SK-N-SH treated with all-trans-retinoic acid at 6 μM for 48 hours (cell line): ENCODE data around the gene LILRB5.
"Not testable (repeated sequence)": the region's sequence is repeated elsewhere in the genome, so short reads cannot be mapped to it uniquely, and the experiment has no call there.

Experiments
- ATAC-seq: fragments of 200-7000 bp; cut with Tn5 transposase; 3 replicates; pipeline ENCODE4 v1.9.1; 2020; ENCODE audit warnings: mild to moderate bottlenecking, moderate library complexity
- ARNTL ChIP-seq: fragments of 450-650 bp; formaldehyde crosslinking; IDR thresholded peaks from 2 replicates; pipeline ENCODE4 v1.5.0; 2020; ENCODE audit warnings: low read depth, mild to moderate bottlenecking, moderate library complexity, borderline replicate concordance
- BACH2 ChIP-seq: fragments of 250-450 bp; sonication (Bioruptor Pico); IDR thresholded peaks from 2 replicates; pipeline ENCODE4 v1.9.0; 2021; ENCODE audit warnings: mild to moderate bottlenecking, borderline replicate concordance
- CSDC2 ChIP-seq: fragments of 250-450 bp; sonication (Bioruptor Pico); IDR thresholded peaks from 2 replicates; pipeline ENCODE4 v1.5.0; 2020; ENCODE audit warnings: mild to moderate bottlenecking, moderate library complexity
- ESRRG ChIP-seq: fragments of 250-450 bp; sonication (Bioruptor Pico); IDR thresholded peaks from 2 replicates; pipeline ENCODE4 v1.6.1; 2021; ENCODE audit warnings: mild to moderate bottlenecking
- GLIS3 ChIP-seq: fragments of 250-450 bp; sonication (Bioruptor Pico); IDR thresholded peaks from 2 replicates; pipeline ENCODE4 v1.5.0; 2020; ENCODE audit warnings: mild to moderate bottlenecking, moderate library complexity
- ISL1 ChIP-seq: fragments of 250-450 bp; sonication (Bioruptor Pico); IDR thresholded peaks from 2 replicates; pipeline ENCODE4 v2.1.2; 2022; ENCODE audit warnings: mild to moderate bottlenecking, moderate library complexity
- OSR1 ChIP-seq: fragments of 250-450 bp; sonication (Bioruptor Pico); IDR thresholded peaks from 2 replicates; pipeline ENCODE4 v1.8.0; 2022; ENCODE audit warnings: moderate library complexity, mild to moderate bottlenecking, inconsistent platforms
- SNAI2 ChIP-seq: fragments of 250-450 bp; sonication (Bioruptor Pico); IDR thresholded peaks from 2 replicates; pipeline ENCODE4 v1.5.0; 2020; ENCODE audit warnings: mild to moderate bottlenecking, moderate library complexity
- ZC3H10 ChIP-seq: fragments of 250-450 bp; sonication (Bioruptor Pico); IDR thresholded peaks from 2 replicates; pipeline ENCODE4 v1.5.1; 2021; ENCODE audit warnings: mild to moderate bottlenecking, moderate library complexity
- ZFP3 ChIP-seq: fragments of 250-450 bp; sonication (Bioruptor Pico); IDR thresholded peaks from 2 replicates; pipeline ENCODE4 v1.5.0; 2020; ENCODE audit warnings: mild to moderate bottlenecking, moderate library complexity
- ZFP30 ChIP-seq: fragments of 450-650 bp; formaldehyde crosslinking; IDR thresholded peaks from 2 replicates; pipeline ENCODE4 v1.5.0; 2022; ENCODE audit warnings: mild to moderate bottlenecking, moderate library complexity
- ZNF565 ChIP-seq: fragments of 450-650 bp; formaldehyde crosslinking; conservative IDR thresholded peaks from 2 replicates; pipeline ENCODE4 v1.5.0; 2020; ENCODE audit warnings: low read depth, mild to moderate bottlenecking, moderate library complexity
- ZNF70 ChIP-seq: fragments of 450-650 bp; formaldehyde crosslinking; IDR thresholded peaks from 2 replicates; pipeline ENCODE4 v1.5.0; 2020; ENCODE audit warnings: mild to moderate bottlenecking, moderate library complexity
- ZNF8 ChIP-seq: fragments of 450-650 bp; formaldehyde crosslinking; IDR thresholded peaks from 2 replicates; pipeline ENCODE4 v1.5.0; 2020; ENCODE audit warnings: mild to moderate bottlenecking, moderate library complexity
- TF ChIP-seq, protein P1 (sequence below): fragments of 250-450 bp; sonication (Bioruptor Pico); IDR thresholded peaks from 2 replicates; pipeline ENCODE4 v1.8.0; 2020; ENCODE audit warnings: mild to moderate bottlenecking, moderate library complexity, borderline replicate concordance
- TF ChIP-seq, protein P2 (sequence below): fragments of 250-450 bp; sonication (Bioruptor Pico); IDR thresholded peaks from 2 replicates; pipeline ENCODE4 v1.8.0; 2021; ENCODE audit warnings: low read depth, mild to moderate bottlenecking, moderate library complexity, borderline replicate concordance
- TF ChIP-seq, protein P3 (sequence below): fragments of 250-450 bp; sonication (Bioruptor Pico); IDR thresholded peaks from 2 replicates; pipeline ENCODE4 v1.5.1; 2020; ENCODE audit warnings: low read depth, mild to moderate bottlenecking, moderate library complexity
- TF ChIP-seq, protein P4 (sequence below): fragments of 250-450 bp; sonication (Bioruptor Pico); IDR thresholded peaks from 2 replicates; pipeline ENCODE4 v1.5.0; 2020; ENCODE audit warnings: mild to moderate bottlenecking, moderate library complexity
- TF ChIP-seq, protein P5 (sequence below): fragments of 250-450 bp; sonication (Bioruptor Pico); IDR thresholded peaks from 2 replicates; pipeline ENCODE4 v1.5.1; 2021; ENCODE audit warnings: mild to moderate bottlenecking, moderate library complexity

LILRB5 gene

DNA sequence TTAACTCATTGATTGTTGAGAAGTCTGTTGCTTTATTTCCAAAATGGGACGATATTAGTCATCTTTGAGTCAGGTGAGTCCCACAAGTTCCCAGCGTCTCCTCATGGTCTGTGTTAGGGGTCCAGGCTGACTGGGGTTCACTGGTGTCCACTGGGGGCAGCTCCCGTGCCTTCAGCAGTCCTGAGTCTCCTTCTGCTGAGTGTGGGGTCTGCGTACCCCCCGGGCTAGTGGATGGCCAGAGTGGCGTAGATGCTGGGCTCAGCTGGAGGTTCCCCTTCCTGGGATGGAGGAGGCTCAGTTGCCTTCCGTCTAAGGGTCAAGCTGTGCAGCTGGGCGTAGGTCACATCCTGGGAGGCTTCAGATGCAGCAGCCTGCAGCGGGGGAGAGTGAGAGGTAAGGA, 40.2 kb downstream of the LILRB5 start (continued):
- TF ChIP-seq ZFP30 (CRISPR knock-in tag) (no peak), SNAI2 (CRISPR knock-in tag) (no peak), OSR1 (CRISPR knock-in tag) (no peak)
- TF ChIP-seq, all 23 proteins: peak for 0

DNA sequence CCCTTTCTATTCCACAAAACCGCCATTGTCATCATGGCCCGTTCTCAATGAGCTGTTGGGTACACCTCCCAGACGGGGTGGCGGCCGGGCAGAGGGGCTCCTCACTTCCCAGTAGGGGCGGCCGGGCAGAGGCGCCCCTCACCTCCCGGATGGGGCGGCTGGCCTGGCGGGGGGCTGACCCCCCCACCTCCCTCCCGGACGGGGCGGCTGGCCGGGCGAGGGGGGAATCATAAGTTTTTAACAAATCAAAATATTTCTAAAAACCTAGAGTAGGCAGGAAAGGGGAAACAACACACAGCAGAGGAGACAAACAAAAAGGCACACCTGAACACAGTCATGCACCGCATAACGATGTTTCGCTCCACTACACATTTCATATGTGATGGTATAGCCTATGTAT, 42.3 kb downstream of the LILRB5 start:
- not testable (repeated sequence) for ATAC-seq

DNA sequence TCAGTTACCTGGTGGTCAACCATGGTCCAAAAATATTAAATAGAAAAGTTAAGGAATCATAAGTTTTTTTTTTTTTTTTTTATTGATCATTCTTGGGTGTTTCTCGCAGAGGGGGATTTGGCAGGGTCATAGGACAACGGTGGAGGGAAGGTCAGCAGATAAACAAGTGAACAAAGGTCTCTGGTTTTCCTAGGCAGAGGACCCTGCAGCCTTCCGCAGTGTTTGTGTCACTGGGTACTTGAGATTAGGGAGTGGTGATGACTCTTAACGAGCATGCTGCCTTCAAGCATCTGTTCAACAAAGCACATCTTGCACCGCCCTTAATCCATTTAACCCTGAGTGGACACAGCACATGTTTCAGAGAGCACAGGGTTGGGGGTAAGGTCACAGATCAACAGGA, 42.9 kb downstream of the LILRB5 start:
- ATAC-seq: not testable (repeated sequence)

DNA sequence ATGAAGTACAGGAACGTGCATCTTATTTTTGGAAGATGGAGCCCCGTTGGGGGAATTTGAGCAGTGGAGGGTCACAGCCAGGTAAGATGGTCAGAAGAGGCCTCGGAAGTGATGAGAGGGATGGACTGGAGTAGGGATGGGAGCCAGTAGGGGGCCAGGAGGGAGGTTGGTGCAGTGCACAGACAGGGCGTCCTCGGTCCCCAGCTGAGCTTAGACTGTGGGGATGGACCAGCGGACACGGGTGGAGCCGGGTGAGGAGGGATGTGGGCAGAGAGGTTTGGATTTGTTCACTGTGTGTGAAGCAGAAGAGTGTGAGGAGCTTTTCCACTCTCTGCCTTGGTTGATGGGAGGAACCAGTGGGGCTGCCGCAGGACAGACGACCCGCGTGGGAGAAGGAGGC, 45.8 kb downstream of the LILRB5 start:
- TF ChIP-seq, protein P1, sequence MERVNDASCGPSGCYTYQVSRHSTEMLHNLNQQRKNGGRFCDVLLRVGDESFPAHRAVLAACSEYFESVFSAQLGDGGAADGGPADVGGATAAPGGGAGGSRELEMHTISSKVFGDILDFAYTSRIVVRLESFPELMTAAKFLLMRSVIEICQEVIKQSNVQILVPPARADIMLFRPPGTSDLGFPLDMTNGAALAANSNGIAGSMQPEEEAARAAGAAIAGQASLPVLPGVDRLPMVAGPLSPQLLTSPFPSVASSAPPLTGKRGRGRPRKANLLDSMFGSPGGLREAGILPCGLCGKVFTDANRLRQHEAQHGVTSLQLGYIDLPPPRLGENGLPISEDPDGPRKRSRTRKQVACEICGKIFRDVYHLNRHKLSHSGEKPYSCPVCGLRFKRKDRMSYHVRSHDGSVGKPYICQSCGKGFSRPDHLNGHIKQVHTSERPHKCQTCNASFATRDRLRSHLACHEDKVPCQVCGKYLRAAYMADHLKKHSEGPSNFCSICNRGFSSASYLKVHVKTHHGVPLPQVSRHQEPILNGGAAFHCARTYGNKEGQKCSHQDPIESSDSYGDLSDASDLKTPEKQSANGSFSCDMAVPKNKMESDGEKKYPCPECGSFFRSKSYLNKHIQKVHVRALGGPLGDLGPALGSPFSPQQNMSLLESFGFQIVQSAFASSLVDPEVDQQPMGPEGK (CRISPR knock-in tag): no peak
- TF ChIP-seq SNAI2 (CRISPR knock-in tag): no peak
- TF ChIP-seq CSDC2 (CRISPR knock-in tag): no peak
- TF ChIP-seq ZNF8 (CRISPR knock-in tag): no peak
- no peak for TF ChIP-seq OSR1 (CRISPR knock-in tag)

DNA sequence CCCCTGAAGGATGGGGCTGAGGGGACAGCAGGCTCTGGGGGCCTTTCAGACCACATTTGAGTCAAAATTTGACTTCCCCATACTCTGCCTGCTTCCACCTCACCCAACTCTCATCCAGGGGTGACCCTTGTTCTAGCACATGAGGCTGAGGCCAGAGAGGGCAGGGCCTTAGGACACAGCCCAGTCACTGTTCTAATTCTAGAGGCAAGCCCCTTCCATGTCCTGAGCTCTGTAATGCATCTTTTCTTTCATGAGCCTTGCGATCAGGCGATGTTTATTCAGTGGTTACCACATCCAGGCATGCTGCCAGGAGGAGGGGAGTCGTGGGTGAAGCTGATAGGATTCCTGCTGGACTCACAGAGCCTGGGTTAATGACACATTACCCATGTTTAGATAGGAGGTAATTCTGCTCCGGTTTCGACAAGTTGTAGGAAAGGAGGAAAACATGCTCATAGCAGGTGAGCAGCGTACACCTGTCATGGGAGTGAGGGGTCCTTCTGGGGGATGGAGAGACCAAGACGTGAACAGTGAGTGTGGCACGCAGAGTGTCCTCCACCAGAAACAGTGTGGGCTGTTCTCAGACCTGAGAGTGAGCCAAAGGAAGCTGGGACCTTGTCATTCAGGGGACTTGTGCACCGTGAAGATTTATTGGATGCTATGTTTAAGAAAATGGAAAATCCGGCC, 47.1 kb downstream of the LILRB5 start:
- peak; percentile 82 for ATAC-seq
- no peak for TF ChIP-seq BACH2 (CRISPR knock-in tag)
- TF ChIP-seq ISL1 (CRISPR knock-in tag): no peak
- TF ChIP-seq ZNF565: no peak
- 0 out of 2 replicates have a peak, but pooled peaks have one; percentile 51 for TF ChIP-seq ZFP3 (CRISPR knock-in tag)
- TF ChIP-seq GLIS3 (CRISPR knock-in tag): no peak

More for the DNA sequence above, 45.8 kb downstream of the LILRB5 start:
- ATAC-seq: no peak; the same call in 1 of the 3 replicates

DNA sequence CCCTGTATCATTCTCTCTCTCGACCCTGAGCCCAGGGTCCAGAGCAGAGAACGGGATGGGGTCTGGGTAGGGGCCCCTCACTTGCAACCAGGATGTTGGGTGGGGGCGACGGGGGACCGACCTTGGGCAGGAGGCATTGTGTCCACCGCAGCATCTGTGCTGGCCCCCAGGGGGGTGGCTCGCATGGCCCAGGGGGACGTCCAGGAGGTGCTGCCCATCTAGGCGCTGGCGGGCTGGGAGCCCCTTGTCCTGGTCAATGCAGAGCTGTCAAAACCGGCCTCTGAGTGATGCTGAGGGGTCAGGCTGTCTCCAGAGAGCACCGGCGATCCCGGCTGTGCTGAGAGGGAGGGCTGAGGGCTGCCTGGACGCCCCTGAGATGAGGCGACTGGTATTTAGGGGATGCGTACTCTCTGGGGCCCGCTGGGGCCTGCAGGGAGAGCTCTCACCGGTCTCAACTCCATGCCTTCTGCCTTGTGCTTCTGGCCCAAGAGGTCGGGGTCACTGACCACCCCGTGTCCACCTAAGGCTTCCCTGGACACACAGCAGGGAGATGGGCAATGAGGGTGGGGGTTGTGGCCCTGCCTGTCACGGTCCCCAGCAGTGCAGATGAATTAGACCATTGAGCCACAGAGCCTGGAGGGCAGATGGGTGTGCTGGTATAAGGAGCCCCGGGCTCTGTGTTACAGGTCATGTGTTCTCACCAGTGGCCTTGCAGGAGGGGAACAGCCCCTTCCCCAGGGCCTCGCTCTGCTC, 47.8 kb downstream of the LILRB5 start:
- no peak for TF ChIP-seq ZC3H10 (CRISPR knock-in tag)
- no peak for TF ChIP-seq ZNF70 (CRISPR knock-in tag)
- no peak for TF ChIP-seq BACH2 (CRISPR knock-in tag)
- TF ChIP-seq, protein P2, sequence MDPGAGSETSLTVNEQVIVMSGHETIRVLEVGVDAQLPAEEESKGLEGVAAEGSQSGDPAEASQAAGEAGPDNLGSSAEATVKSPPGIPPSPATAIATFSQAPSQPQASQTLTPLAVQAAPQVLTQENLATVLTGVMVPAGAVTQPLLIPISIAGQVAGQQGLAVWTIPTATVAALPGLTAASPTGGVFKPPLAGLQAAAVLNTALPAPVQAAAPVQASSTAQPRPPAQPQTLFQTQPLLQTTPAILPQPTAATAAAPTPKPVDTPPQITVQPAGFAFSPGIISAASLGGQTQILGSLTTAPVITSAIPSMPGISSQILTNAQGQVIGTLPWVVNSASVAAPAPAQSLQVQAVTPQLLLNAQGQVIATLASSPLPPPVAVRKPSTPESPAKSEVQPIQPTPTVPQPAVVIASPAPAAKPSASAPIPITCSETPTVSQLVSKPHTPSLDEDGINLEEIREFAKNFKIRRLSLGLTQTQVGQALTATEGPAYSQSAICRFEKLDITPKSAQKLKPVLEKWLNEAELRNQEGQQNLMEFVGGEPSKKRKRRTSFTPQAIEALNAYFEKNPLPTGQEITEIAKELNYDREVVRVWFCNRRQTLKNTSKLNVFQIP (CRISPR knock-in tag): no peak
- TF ChIP-seq, protein P3, sequence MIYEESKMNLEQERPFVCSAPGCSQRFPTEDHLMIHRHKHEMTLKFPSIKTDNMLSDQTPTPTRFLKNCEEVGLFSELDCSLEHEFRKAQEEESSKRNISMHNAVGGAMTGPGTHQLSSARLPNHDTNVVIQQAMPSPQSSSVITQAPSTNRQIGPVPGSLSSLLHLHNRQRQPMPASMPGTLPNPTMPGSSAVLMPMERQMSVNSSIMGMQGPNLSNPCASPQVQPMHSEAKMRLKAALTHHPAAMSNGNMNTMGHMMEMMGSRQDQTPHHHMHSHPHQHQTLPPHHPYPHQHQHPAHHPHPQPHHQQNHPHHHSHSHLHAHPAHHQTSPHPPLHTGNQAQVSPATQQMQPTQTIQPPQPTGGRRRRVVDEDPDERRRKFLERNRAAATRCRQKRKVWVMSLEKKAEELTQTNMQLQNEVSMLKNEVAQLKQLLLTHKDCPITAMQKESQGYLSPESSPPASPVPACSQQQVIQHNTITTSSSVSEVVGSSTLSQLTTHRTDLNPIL (CRISPR knock-in tag): no peak
- no peak for TF ChIP-seq SNAI2 (CRISPR knock-in tag)
- no peak for TF ChIP-seq ARNTL (CRISPR knock-in tag)
- TF ChIP-seq, protein P4, sequence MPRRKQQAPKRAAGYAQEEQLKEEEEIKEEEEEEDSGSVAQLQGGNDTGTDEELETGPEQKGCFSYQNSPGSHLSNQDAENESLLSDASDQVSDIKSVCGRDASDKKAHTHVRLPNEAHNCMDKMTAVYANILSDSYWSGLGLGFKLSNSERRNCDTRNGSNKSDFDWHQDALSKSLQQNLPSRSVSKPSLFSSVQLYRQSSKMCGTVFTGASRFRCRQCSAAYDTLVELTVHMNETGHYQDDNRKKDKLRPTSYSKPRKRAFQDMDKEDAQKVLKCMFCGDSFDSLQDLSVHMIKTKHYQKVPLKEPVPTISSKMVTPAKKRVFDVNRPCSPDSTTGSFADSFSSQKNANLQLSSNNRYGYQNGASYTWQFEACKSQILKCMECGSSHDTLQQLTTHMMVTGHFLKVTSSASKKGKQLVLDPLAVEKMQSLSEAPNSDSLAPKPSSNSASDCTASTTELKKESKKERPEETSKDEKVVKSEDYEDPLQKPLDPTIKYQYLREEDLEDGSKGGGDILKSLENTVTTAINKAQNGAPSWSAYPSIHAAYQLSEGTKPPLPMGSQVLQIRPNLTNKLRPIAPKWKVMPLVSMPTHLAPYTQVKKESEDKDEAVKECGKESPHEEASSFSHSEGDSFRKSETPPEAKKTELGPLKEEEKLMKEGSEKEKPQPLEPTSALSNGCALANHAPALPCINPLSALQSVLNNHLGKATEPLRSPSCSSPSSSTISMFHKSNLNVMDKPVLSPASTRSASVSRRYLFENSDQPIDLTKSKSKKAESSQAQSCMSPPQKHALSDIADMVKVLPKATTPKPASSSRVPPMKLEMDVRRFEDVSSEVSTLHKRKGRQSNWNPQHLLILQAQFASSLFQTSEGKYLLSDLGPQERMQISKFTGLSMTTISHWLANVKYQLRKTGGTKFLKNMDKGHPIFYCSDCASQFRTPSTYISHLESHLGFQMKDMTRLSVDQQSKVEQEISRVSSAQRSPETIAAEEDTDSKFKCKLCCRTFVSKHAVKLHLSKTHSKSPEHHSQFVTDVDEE (CRISPR knock-in tag): no peak
- no peak for TF ChIP-seq ESRRG (CRISPR knock-in tag)
- no peak for TF ChIP-seq GLIS3 (CRISPR knock-in tag)
- TF ChIP-seq, protein P5, sequence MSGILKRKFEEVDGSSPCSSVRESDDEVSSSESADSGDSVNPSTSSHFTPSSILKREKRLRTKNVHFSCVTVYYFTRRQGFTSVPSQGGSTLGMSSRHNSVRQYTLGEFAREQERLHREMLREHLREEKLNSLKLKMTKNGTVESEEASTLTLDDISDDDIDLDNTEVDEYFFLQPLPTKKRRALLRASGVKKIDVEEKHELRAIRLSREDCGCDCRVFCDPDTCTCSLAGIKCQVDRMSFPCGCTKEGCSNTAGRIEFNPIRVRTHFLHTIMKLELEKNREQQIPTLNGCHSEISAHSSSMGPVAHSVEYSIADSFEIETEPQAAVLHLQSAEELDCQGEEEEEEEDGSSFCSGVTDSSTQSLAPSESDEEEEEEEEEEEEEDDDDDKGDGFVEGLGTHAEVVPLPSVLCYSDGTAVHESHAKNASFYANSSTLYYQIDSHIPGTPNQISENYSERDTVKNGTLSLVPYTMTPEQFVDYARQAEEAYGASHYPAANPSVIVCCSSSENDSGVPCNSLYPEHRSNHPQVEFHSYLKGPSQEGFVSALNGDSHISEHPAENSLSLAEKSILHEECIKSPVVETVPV (CRISPR knock-in tag): no peak
- peak; percentile 51 for ATAC-seq
